ENCODE measurements around the gene TAF5L. TPM values are rescaled to one million over a fixed set of nuclear protein-coding genes. Genes with fewer than 3 reads are reported as not detected.

TAF5L gene
- total and polyA plus RNA-seq, 2 of the 4 experiments (the other 2 are of a cell fraction): 17.9 to 18.6 TPM

DNA sequence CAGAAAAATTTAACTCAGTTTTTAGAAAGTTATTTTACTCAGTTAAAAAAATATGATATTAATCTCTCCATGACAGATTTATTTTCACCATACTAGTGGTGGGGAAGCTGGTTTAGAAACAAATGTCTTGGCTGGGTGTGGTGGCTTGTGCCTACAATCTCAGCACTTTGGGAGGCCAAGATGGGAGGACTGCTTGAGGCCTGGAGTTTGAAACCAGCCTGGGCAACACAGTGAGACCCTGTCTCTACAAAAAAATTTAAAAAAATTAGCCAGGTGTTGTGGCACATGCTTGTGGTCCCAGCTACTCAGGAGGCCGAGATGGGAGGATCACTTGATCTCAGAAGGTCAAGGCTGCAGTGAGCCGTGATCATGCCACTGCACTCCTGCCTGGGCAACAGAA lies 17.3 kb downstream of the TAF5L start:
- Histone ChIP-seq H2BK15ac (ENCODE audit: low read depth, low read length) (no peak overlapping the region), H2BK120ac (ENCODE audit: low read depth, low read length) (no peak overlapping the region), H3K4me2 (ENCODE audit: low read depth, low read length) (no peak overlapping the region), H4K91ac (ENCODE audit: insufficient read depth, low read depth, low read length) (no peak overlapping the region), H2AK5ac (ENCODE audit: low read depth, low read length) (no peak overlapping the region), H2BK5ac (ENCODE audit: low read depth, low read length, poor library complexity, severe bottlenecking) (no peak overlapping the region), H2AFZ (replicated peaks; ENCODE audit: low read length, poor library complexity) (no peak overlapping the region), H2AK9ac (replicated peaks; ENCODE audit: low read depth, low read length, poor library complexity) (no peak overlapping the region), H3K27me3 (ENCODE audit: control insufficient read depth, insufficient read depth, low read length) (no peaks in the 10 kb centered on the region), H3K9me1 (ENCODE audit: insufficient read depth, low read length) (no peaks in the 10 kb centered on the region; the same call in 1 of the 2 replicates), H3K4me3 (ENCODE audit: insufficient read depth, low read depth, low read length) (no peak overlapping the region), H3K9me3 (ENCODE audit: control insufficient read depth, insufficient read depth, low read length) (no peaks in the 10 kb centered on the region), H3K9ac (ENCODE audit: low read depth, low read length) (no peak overlapping the region), H3K56ac (ENCODE audit: extremely low read depth, insufficient read depth, low read length) (no peak overlapping the region), H4K8ac (ENCODE audit: low read depth in 2 of 2, low read length in 2 of 2) (no peak overlapping the region), H4K5ac (ENCODE audit: low read depth, low read length) (no peak overlapping the region), H3K4ac (ENCODE audit: low read depth, low read length) (no peak overlapping the region), H3K27ac (ENCODE audit: insufficient read depth, low read length) (no peak overlapping the region), H3K14ac (replicated peaks; ENCODE audit: low read depth, low read length) (no peak overlapping the region), H3K79me1 (ENCODE audit: low read depth in 1 of 2, low read length in 2 of 2) (peaks cover 6 to 21% of the 10 kb centered on the region in 2 experiments; a peak in 3 of 4 replicates), H4K20me1 (ENCODE audit: insufficient read depth, low read length) (peaks cover 6% of the 10 kb centered on the region; the same call in 1 of the 2 replicates), H3K36me3 (ENCODE audit: control insufficient read depth, insufficient read depth, low read length) (peaks cover 44% of the 10 kb centered on the region), H3K23ac (ENCODE audit: low read depth, low read length) (no peak overlapping the region), H3K18ac (ENCODE audit: low read depth, low read length) (no peak overlapping the region), H2BK20ac (ENCODE audit: low read depth, low read length) (no peak overlapping the region), H3K4me1 (ENCODE audit: control insufficient read depth, insufficient read depth, low read length) (no peaks in the 10 kb centered on the region)
- 100% methylated on average over 2 of the region's 2 CpGs; no CpG with 5 or more reads in 1 of the 2 experiments for WGBS, 2 experiments (ENCODE audit: extremely low coverage in 2 of 2, insufficient read length in 1 of 2)
- TF ChIP-seq MXI1 (IDR thresholded peaks at IDR 0.05; ENCODE audit: borderline replicate concordance, low read depth, low read length) (no peak), USF2 (IDR thresholded peaks at IDR 0.05; ENCODE audit: low read depth, low read length) (no peak), MAZ (IDR thresholded peaks at IDR 0.05; ENCODE audit: borderline replicate concordance, low read depth, low read length) (no peak), SMC3 (IDR thresholded peaks at IDR 0.05; ENCODE audit: low read depth, low read length) (no peak), RCOR1 (IDR thresholded peaks at IDR 0.05; ENCODE audit: insufficient replicate concordance, low read length) (no peak), CEBPB (IDR thresholded peaks at IDR 0.05; ENCODE audit: low read depth, low read length) (no peak), ELK1 (IDR thresholded peaks at IDR 0.05; ENCODE audit: borderline replicate concordance, low read depth, low read length) (no peak), CTCF (conservative IDR thresholded peaks at IDR 0.05; ENCODE audit: low read depth, low read length) (no peak), NFE2L2 (IDR thresholded peaks at IDR 0.05; ENCODE audit: low read depth, low read length) (no peak), CHD1 (IDR thresholded peaks at IDR 0.05; ENCODE audit: low read depth, low read length) (no peak), MAFK (IDR thresholded peaks at IDR 0.05; ENCODE audit: low read depth, low read length) (no peak), POLR2A (IDR thresholded peaks at IDR 0.05; ENCODE audit: low read depth, low read length) (no peak), RAD21 (IDR thresholded peaks at IDR 0.05; ENCODE audit: low read length) (no peak), RFX5 (IDR thresholded peaks at IDR 0.05; ENCODE audit: low read depth, low read length) (no peak), FOS (IDR thresholded peaks at IDR 0.05; ENCODE audit: low read depth, low read length) (no peak), BHLHE40 (IDR thresholded peaks at IDR 0.05; ENCODE audit: low read depth, low read length) (no peak)
- in situ Hi-C loops (cut with MboI; ENCODE audit: low sequenced_read_pairs) (no loop called here), dilution Hi-C loops (cut with HindIII; ENCODE audit: low sequenced_read_pairs, unreplicated experiment) (no loop called here), intact Hi-C loops (cut with micrococcal nuclease) (no loop called here)
- DNase-seq: no peak
- ChIA-PET CTCF (no interaction called here), POLR2A (ENCODE audit: unreplicated experiment) (no interaction called here)
- no TSS peak for BruUV-seq (replicated peaks)
- ATAC-seq (ENCODE audit: low read depth): no peak
